ENCODE measurements around the gene KAZN.
A peak's percentile ranks its signal among the peaks of the same experiment; 100 is the strongest.

KAZN gene

GRCh38 chr1:14970115-14970798 is 371.8 kb downstream of the KAZN start:
- DNase-seq = peak; percentile 86

GRCh38 chr1:14970799-14971141 is 372.3 kb downstream of the KAZN start:
- no peak for DNase-seq

DNA sequence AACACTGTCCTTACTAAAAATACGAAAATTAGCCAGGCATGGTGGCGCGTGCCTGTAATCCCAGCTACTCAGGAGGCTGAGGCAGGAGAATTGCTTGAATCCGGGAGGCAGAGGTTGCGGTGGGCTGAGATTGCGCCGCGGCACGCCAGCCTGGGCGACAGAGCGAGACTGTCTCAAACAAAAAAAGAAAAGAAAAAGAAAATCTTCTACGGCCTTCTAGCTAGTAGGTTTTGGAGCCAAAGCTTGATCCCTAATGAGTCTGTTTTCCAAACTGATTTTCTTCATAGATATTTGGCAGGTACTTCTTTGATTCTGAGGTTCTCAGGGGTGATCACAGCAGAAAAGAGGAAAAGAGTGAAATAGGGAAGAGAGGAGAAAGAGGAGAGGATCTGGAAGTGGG is 372.7 kb downstream of the KAZN start:
- DNase-seq = no peak

GRCh38 chr1:14972107-14972506 is 373.6 kb downstream of the KAZN start:
- DNase-seq = no peak

GRCh38 chr1:14973773-14974172 is 375.3 kb downstream of the KAZN start:
- DNase-seq = no peak

- no peak for DNase-seq
These were observed 375.9 kb downstream of the KAZN start for GRCh38 chr1:14974361-14974760.

DNA sequence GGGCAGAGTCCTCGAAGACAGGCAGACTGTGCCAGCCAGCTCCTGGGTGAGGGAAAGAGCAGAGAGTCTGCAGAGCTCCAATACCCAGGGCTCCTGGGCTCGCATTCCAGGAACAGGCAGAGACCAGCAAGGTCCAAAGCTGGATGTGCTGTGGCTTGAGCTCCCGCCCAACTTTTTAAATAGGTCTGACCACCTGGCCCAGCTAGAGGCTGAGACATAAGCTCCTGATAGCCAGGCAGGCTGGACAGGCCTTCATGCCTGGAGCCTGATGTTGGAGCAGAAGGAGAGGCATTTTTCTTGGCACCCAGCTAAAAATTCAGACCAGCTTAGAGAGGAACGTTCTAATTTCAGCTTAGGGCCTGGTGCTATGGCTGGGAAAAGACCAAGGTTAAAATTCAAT is 376.6 kb downstream of the KAZN start:
- no peak for DNase-seq

- DNase-seq = no peak
These were observed 377.8 kb downstream of the KAZN start for GRCh38 chr1:14976256-14976655.

- no peak for DNase-seq
These were observed 378.9 kb downstream of the KAZN start for GRCh38 chr1:14977338-14977931.

DNA sequence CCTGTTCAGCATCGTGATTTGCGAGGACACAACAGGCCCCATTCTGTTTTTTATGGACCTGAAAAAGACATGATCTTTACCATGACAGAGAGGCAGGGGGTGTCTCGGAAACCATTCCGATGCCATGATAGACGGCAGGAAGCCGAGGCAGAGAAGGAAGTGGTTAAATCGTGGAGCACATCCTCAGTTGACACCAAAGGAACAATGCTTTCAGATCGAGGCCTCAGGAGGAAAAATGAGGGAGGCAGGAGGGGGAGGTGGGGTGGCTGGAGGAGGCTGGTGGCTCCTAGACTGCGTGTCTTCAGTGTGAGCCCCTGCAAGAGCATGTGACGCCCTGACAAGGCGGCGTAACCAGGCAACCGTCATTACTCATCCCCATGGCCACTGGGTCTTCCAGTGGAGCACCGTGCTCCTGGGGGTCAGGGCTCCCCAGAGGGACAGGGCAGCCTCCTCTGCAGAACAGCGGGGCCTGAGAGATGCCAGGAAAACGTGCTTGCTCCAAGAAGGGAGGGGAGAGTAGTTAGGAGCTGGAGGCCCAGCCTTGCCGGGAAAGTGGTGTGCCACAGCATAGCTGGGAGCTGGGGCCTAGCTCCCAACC is 382.2 kb downstream of the KAZN start:
- no peak for DNase-seq

GRCh38 chr1:14982029-14982428 is 383.5 kb downstream of the KAZN start:
- DNase-seq = no peak

GRCh38 chr1:14983277-14983676 is 384.8 kb downstream of the KAZN start:
- DNase-seq = no peak

DNA sequence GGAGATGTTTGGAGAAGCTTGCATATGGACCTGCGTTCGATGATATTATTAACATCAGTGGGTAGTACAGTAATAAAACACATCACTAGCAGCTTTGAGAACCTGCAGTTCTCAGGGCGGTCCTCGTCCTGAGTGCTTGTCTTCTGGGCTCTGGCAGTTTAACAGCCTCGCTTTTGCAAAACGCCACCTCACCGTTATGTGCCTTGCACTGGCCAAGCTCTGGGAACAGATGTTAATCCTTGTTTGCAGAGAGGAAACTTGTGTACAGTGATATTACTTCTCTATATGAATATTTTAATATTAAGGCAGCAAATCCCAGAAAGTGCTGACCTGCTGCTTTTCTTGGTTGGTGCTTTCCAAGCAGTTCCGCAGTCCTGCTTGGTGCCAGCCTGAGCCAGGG is 387.7 kb downstream of the KAZN start:
- DNase-seq = no peak

DNA sequence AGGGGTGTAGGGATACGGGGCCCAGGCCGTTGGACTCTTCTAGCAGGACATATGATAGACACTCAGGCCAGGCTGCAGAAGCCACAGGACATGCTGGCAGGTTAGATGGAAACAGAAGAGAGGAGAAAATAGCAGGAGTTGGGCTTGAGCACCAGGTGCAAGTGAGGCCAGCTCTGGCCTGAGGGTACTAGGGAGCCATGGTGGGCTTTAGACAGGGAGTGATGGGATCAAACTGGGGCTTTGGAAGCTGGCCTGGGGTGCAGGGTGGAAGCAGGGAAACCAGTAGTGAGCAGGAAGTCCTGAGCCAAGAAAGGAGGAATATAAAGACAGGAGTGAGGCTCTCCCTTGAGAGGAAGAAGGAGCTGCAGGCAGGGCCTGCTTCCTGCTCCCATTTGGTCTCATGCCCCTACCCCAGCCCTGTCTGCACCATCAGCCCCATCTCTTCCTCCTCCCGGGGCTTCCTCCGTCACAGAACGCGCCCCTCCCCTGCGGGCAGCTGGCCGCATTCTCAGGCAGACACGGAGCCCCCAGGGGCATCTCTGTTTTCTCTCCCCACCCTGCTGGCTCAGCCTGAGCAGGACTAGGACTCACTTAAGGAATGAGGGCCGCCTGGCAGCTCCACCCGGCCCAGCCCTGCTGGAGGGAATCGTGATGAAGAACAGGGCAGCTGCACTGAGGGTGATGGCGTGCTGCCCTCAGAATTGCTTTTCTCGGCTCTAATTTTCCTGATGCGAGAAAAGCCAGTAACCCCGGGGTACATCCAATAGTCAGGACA is 389.5 kb downstream of the KAZN start:
- no peak for DNase-seq

DNA sequence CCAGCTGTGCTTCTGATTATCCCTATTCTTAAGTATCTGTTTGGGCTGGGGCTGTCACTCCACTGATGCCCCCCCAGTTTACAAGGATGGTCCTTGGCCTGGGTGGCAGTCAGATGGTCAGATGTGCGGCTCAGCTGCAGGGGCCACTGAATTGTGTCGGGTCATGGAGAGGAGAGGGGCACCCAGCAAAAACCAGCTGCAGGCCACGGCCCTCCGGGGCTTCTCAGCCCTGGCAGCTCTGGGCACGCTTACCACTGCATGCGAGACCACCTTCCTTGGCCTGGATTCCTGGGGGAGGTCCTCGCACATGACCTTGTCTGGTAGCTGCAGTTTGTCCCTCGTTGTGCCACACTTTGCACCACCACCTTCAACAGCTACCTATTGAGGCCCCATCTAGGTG is 390.2 kb downstream of the KAZN start:
- no peak for DNase-seq

DNA sequence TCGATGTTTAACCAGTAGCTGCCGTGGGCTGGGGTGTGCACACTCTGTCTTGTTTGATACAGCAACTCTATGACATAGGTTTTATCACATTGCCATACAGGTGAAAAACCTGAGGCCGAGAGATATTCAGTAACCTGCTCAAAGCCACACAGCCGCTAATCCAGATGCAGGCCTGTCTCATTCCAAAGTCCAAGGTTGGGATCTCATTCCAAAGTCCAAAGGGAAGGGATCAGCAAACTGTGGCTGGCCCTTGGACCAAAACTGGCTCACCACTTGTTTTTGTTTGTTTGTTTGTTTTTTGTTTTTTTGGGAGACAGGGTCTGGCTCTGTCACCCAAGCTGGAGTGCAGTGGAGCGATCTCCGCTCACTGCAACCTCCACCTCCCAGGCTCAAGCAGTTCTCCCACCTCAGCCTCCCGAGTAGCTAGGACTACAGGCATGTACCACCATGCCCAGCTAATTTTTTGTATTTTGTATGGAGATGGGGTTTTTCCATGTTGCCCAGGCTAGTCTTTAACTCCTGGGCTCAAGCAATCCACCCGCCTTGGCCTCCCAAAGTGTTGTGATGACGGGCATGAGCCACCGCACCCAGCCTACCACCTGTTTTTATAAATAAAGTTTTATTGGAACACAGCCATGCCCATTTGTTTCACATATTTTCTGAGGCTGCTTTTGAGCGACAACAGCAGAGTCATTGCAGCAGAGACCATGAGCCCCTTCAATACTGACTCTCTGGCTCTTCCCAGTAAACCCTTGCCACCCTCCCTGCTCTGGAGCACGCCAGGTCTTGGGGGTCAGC is 391.6 kb downstream of the KAZN start:
- DNase-seq = no peak

GRCh38 chr1:14993414-14993813 is 394.9 kb downstream of the KAZN start:
- no peak for DNase-seq

- no peak for DNase-seq
These were observed 395.7 kb downstream of the KAZN start for GRCh38 chr1:14994148-14994547.

GRCh38 chr1:14994841-14995437 is 396.5 kb downstream of the KAZN start:
- no peak for DNase-seq

DNA sequence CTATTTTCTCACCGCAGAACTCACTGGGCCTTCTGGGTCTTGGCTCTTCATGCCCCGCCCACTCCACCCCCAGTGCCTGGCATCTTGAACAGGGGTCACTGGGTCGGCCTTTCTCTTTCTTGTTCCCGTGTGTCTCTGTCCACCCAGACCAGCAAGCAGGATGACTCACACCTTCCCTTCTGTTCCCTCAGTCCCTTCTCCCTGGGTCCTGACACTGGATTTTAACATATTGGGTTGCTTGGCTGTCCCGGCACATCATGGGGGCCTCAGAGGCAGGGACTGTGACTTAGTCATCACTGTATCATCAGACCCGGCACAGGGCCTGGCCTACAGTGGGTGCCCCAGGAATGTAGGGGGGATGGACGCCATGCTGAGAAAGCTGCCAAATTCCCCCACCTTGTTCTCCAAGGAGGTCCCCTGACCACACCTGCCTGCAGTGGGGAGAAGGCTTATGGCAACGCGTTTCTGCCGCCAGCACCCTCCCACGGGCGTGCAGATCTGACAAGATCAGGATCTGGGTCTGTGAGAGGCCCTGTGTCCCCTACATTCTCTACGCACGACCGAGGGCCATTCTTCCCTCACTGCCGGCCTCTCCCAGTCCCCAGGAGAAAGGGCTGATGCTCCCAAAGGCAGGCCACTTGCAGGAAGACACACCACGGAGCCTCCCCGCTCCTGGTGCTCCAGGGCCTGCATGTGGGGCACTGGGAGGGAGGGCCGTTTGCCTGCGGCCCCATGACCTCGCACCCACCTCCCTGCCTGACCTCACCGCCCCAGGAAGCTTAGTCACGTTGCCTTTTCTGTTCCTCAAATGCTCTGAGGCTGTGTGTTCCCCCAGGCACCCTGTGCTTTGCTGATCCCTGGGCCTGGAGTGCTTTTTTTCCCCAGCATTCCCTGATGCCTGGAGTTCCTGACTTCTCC is 397.9 kb downstream of the KAZN start:
- DNase-seq = peak; percentile 86

DNA sequence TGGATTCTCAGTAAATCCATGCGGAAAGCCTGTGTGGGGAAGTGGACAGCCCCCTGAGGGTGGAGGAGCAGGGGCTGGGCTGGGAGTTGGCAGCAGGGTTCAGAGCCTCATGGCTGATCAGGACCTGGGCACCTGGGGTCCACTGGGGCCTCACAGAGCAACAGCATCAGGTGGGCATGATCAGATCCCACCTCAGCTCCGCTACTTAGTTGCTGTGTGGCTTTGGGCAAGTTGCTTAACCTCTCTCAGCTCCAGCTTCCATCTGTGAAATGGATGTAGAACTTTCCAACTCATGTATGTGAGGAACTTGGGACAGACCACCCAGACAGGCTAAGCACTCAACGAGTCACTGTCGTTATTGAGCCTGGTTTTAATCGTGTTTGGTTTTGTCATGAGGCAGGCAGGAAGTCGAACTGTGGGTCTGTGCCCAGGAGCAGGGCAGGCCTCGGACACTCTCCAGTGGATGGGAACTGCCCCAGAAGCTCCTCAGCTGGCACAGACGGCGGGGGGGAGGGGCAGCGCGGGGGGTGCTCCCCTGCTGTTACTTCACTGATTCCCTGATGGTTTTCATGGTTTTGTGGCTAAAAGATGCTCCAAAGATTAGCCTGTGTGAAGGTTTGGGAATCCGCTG is 399.3 kb downstream of the KAZN start:
- DNase-seq = no peak
